Measurements from ENCODE around the gene SERPINA9.
"Not testable (repeated sequence)": the region's sequence is repeated elsewhere in the genome, so short reads cannot be mapped to it uniquely, and the experiment has no call there.

SERPINA9 gene

DNA sequence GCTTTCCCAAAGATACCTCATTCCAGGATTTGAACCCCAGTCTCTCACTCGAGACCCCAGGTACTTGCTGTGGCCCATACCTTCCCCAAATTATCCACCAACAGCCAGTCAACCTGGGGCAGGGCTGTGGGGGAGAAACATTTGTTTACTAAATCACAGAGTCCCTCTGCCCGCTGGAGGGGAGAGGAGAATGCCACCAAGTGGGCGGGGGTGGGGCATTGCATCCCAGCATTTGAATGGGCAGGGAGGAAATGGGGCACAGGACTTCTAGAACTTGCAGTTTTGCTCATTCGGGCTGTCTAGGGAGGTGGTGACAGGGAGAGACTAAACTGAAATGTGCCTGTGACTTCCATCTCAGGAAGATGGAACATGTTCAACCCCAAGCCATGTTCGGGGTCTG lies 10.9 kb upstream of the SERPINA9 start:
- no peak for DNase-seq (ENCODE audit: low spot score)

DNA sequence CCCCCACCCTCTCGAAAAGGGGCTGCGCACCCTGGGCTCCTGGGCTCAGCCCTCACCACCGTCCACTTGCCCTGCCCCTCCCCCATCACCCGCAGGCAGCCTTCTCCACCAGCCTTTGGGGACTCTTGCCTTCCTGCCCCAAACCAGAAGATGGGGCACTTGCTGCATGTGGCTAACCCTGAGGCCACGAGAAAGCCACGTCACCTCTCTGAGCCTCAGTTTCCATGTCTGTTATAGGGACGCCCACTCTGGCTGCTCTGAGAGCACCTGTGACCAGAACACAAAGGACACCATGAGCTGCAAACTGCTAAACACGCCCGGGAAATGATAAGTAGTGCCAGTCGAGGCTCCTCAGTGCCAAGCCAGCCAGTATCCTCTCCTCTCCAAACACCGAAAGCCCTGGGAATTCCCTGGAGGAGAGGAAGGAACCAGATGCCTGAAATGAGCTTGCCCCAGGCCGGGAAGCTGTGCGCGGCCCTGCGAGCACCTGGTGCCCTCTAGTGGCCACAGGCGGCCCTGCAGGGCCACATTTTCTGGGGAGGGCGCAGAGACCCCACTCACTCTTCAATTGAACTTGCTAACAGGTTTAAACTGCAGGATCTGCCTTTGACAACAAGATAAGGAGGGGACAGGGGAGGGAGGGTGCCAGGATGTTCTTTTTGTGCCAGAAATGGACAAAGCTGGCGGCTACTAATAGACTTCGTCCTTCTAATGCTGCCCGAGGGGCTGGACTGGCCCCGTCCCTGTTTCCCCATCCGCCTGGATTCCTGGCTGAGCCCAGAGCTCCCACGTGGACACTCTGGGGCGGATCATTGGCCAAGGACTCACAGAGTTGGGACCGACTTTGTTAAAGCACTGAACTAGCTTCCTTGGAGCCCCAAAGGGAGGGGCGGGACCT lies 10.2 kb upstream of the SERPINA9 start:
- peak; percentile 23 for DNase-seq (ENCODE audit: low spot score)

DNA sequence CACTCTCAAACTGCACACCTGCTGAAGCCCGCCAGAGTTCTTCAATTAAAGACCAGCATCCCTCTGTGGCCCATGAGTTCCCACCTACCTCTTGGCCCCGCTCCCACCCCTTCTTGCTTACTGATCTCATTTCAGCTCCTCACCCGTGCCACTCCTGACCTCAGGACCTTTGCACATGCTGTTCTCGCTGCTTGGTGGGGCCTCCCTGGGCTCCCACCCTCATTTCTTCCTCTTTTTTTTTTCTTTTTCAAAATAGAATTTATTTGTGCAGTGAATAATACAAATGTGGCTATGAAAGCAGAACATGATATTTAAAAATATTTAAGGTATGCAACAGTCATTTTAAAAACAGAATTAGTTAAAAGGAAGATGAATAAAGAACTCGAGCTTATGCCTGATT lies 8.5 kb upstream of the SERPINA9 start:
- no peak for DNase-seq (ENCODE audit: low spot score)

DNA sequence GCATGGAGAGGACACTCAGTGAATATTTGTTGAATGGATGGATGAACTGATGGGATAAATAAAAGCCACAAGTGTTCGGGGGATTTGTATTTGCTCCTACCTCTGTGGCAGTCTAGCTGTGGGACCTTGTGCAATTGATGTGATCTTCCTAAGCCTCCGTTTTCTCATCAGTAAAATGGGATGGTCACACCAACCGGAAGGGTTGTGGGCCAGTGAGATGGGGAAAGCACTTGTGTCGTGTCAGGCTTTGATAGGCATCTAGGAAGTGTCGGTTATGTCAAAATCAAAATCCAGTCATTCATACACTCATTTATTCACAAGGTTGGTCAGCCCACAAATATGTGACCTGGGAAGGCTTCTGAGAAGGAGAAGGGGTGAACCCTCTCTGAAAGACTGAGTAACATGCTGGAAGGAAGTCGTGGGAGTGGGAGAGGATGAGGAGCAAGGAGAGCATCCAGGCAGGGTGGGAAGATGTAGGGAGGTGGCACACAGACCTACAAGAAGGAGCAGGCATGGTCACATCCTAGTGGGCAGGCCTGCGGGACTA lies 7.8 kb upstream of the SERPINA9 start:
- DNase-seq (ENCODE audit: low spot score), result no peak

DNA sequence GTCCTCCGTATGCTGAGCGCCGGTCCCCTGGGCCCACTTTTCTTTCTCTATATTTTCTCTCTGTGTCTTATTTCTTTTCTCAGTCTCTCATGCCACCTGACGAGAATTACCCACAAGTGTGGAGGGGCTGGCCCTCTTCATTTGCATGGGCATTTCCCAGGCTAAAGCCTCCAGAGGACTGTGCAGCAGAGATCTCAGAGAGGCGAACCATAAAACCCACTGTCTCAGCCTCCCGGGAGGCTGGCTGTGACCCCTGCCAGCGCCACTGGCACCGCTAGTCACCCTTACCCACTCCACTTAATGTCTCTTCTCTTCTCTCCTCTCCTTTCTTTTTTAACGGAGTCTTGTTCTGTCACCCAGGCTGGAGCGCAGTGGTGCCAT lies 7.1 kb upstream of the SERPINA9 start:
- DNase-seq (ENCODE audit: low spot score), result no peak

DNA sequence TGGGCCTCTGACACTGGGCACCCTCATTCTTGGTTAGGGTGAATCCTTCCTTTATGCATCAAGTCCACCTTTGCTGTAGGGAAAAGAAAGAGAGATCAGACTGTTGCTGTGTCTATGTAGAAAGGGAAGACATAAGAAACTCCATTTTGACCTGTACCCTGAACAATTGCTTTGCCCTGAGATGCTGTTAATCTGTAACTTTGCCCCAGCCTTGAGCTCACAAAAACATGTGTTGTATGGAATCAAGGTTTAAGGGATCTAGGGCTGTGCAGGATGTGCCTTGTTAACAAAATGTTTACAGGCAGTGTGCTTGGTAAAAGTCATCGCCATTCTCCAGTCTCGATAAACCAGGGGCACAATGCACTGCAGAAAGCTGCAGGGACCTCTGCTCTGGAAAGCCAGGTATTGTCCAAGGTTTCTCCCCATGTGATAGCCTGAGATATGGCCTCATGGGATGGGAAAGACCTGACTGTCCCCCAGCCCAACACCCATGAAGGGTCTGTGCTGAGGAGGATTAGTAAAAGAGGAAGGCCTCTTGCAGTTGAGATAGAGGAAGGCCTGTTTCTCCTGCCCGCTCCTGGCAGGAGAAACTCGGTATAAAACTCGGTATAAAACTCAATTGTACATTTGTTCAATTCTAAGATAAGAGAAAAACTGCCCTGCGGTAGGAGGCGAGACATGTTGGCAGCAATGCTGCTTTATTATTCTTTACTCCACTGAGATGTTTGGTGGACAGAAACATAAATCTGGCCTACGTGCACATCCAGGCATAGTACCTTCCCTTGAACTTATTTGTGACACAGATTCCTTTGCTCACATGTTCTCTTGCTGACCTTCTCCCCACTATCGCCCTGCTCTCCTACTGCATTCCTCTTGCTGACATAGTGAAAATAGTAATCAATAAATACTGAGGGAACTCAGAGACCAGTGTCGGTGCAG lies 6.4 kb upstream of the SERPINA9 start:
- not testable (repeated sequence) for DNase-seq (ENCODE audit: low spot score)

DNA sequence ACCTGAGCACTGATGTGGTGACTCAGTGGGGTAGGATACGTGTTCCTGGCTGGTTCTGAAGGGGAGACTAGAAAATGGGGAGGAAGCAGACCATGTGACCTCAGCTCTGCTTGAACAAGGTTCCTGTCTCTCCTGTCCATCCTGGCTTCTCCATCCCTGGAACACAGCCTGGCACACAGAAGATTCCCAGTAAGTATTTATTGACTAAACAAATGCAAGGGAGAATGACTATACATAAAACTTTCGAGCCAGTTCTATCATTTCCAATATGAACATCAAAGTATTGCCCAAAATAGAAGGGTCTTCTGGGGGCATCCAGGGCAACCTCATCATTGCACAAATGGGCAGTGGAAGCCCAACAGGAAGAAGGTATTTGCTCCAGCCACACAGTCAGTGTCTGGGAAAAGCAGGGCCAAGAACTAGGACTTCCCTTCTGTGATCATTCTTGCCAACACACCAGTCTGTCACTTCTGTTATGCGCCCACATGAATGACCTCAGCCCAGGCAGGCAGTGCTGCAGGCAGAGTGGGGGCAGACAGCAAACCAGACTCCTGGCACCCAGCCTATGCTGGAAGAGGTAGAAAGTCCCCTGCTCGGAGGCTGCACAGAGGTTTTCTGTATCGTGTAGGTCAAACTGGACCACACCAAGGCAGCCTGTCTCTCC lies 5.6 kb upstream of the SERPINA9 start:
- no peak for DNase-seq (ENCODE audit: low spot score)

DNA sequence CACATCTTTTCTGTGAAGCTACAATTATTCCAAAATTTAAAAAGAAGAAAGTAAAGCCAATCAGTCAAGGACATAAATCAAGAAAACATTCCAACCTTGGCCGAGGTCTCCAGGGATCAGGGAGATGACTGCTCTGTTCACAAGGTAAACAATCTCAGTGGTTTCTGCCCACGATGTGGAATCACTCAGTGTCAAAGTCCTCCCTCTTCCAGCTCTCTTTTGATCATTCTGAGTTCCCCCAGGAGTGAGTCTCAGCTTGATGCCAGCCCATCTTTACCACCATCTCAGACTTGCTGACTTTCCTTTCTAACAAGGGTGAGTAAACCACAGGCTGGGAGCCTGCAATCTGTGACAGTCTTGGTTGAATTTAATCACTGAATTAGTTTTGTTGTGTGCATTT lies 4.8 kb upstream of the SERPINA9 start:
- DNase-seq (ENCODE audit: low spot score), result no peak

DNA sequence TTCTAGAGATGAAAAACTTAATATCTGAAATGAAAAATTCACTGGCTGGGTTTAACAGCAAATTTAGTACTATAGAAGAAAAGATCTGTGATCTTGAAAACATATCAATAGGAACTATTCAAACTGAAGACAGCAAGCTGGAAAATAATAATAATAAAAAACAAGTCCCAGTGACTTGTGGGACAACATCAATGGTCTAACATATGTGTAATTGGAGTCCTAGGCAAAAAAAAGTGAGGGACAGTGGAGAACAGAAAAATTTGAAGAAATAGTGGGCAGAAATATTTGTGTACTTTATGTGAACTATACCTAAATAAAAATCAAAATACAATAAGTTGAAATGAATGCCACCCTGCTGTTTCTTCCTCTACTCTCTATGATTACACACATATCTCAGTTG lies 2.4 kb upstream of the SERPINA9 start:
- no peak for DNase-seq (ENCODE audit: low spot score)

DNA sequence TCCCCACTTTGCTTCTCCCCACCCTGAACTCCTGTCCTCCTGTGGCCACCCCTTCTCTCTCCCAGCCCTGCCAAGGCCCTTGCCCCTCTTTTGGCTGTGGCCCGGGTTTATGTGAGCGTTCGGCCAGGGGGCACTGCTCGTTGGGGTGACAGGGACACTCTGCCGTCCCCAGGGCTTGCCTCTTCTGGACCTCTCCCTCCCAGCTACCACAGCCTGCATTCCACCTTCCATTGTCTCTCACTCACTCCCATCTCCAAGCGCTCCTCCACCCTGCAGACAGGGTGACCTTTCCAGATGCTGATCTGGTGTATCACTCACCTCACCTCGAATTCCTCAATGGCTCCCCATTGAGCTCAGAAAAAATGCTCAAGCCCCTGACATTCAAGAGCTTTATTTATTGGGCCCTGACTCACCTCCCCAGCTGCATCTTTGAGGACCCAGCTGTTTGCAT lies 1.4 kb downstream of the SERPINA9 start:
- no peak for DNase-seq (ENCODE audit: low spot score)

DNA sequence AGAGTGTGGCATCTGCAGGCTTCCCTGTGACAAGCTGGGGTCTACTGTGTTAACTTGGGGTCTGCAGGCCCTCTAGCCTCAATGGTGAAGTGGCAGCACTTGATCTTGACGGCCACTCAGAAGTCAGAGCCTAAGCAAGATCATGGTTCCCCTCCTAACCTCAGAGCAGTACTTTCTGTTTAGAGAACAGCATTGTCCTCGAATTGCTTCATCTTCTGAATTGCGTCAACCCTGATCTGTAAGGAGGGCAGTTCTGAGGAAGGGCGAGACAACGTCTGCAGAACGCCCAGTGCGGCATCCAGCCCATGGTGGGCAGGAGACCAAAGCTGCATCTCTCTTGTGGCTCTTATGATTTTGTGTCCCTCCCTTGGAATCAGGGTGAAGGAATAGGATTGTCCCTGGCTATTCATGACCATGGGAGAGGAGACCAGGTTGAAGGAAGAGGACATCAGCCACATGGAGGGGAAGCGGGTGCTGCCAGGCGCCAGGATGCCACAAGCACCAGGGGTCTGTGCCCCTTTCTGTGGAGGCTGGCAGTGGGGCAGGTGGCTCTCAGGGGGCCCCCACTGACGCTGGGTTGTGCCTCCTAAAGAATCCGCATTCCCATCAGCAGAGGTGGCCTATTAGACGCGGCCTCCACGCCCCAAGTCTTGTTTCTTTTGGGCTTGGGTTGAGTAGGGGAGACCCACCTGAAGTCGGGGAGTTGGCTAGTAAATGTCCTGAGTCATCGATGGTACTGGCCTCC lies 2.2 kb downstream of the SERPINA9 start:
- no peak for DNase-seq (ENCODE audit: low spot score)

DNA sequence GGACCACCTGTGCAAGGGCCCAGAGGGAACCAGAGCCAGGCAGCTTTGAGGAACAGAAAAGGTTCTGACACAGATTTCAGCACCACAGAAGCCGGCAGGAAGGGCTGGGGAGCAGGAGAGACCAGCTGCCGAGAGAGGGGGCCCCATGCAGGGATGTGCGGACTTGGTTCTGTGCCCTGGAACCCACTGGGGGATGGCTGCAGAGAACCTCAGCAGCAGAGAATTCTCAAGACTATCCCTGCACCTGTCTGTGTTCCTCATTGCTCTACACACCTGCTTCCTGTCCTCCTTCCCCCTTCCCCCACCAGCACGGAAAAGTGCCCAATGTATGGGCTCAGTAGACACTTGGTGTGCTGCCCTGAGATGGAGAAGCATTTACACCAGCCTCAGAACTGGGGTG lies 3.2 kb downstream of the SERPINA9 start:
- DNase-seq (ENCODE audit: low spot score), result no peak

DNA sequence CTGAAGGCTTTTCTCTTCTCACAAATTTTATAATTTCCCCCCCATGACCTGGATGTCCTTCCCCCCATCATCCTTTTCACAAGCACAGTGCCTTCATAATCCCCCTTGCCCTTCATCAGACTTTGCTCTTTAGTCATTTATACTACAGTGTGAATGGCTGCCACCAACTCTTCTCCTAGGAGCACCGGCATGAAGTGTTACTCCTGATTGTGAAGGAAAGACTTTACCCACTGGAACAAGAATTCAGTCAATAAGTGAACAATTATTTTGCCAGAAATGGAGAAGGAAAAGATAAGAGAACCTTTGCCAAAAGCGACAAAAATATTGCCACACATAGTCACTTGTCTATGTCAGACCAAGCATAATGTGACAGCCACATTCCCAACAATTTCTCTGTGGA lies 5.0 kb downstream of the SERPINA9 start:
- DNase-seq (ENCODE audit: low spot score), result no peak

DNA sequence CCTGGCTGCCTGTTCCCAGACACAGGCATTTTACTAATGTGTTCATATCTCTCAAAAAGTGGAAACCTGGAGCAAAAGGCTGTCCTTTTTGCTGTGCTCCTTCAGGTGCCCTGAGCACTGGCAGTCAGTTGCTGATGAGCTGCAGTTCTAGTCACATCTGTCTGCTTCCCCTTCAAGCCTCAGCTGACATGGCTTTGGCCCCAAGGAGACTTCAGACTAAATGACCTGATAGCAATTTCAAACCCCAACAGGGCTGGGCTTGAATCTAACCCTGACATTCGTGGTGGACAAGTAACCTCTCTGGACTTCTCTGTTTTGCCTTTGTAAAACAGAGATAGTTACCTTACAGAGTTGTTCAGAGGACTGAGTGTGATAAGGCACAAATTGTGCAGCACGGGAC lies 5.7 kb downstream of the SERPINA9 start:
- no peak for DNase-seq (ENCODE audit: low spot score)

DNA sequence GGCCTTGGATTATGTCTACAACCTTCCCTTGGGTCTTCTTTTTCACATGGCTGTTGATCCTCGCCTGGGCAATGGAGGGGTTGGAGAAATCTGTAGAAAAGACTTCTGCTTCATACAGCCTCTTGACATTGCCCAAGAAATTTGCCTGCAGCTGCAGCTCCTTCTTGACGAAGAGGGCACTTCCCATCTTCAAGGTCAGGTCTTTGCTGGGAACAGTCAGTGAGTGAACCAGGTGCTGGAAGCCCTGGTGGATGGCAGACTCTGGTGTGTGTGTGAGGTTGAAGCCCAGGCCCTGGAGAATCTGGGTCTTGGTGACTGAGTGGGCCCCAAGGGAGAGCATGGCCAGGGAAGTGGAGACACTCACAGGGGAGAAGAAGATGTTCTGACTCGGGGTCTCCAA lies 6.7 kb downstream of the SERPINA9 start:
- DNase-seq (ENCODE audit: low spot score), result no peak

DNA sequence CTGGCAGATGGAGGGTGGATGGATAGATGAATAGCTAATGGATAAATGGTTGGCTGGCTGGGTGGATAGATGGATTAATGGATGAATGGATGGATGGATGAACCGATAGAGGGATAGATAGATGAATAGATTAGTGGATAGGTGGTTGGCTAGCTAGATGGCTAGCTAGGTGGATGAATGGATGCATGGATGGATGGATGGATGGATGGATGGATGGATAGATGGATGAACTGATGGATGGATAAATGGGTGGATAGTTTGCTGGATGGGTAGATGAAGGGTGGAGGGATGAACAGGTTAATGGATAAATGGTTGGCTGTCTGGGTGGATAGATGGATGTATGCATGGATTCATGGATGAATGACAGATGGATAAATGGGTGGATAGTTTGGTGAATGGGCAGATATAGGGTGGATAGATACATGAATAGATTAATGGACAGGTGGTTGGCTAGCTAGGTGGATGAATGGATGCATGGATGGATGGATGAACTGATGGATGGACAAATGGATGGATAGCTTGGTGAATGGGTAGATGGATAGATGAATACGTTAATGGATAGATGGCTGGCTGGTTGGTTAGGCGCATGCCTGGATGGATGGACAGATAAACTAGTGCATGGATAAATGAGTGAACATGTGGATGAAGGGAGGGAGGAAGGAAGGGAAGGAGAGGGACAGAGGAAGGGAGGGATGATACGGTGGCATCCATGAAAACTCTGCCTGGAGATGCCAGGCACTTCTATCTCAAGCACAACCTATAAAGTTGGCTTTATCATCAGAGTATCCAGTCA lies 8.1 kb downstream of the SERPINA9 start:
- no peak for DNase-seq (ENCODE audit: low spot score)

DNA sequence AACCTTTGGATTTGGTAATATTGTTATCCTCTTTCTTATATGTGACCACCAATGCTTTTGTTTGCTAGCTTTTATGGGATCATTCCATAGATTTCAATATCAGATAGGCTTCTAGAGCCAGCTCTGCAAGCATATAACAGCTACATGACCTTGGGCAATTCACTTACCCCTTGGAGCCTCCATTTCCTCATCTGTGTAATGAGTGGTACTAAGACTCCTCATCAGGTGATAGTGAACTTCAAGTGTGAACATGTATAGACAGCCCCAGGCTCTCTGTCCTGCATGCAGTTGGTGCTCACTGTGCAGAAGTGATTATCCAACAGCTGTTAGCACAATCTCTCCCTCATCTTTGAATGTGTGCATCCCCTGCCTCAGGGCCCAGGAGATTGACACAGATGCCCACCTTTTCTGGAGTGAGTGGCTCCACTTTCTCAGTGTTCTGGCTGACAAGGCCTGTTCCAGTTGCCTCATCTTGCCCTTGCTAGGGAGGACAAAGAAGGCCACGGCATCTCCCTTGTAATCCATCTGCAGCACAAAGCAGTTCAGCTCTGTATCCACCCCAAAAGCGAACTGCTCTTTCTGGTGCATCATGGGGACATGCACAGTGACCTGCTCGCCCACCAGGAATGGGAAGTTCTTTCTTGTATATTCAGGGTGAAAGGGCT lies 9.2 kb downstream of the SERPINA9 start:
- no peak for DNase-seq (ENCODE audit: low spot score)

DNA sequence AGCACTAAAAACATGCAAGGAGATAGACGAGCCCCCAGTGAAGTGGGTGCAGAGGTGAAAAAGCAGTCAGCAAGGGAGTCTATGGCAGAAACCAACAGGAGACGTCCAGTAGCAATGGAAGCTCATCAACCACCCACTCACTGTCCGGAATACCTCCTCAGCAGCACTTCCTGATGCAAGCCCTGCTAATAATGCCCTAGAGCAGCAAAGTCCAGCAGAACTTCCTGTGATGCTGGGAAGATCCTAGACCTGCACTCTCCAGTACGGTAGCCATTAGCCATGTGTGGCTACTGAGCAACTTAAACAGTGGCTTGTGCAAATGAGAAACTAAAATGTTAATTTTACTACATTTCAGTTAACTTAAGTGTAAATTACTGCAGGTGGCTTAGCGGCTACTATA lies 11.0 kb downstream of the SERPINA9 start:
- DNase-seq (ENCODE audit: low spot score), result no peak

DNA sequence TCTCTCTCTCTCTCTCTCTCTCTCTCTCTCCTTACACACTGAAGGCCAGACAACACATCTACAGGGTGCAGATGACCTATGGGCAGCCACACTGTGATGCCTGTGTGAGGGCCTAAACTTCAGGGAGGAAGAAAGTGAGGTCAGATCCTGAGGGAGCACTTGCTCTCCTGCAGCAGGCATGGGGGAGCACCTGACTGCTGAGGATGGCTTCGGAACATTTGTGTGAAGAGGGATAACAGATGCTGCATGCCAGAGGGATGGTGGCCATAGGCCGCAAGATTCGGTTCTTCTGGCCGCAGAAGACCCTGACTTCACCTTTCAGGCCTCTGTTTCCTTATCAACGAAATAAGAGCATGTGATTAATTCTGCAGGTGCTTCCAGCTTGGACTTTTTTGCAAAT lies 11.7 kb downstream of the SERPINA9 start:
- DNase-seq (ENCODE audit: low spot score), result no peak

Measured in hematopoietic multipotent progenitor cell treated with erythropoietin and hydrocortisone succinate and interleukin-3 and kit ligand, for 17 days (in vitro differentiated cells).